DND-41 (cell line): ENCODE measurements around the gene NMNAT2.

ENCODE experiments used
- EZH2 ChIP-seq: IDR thresholded peaks from 3 replicates; pipeline ENCODE4 v1.6.1; 2012; ENCODE audit warnings: borderline replicate concordance, low read depth, mild to moderate bottlenecking, moderate library complexity, low read length, inconsistent platforms; ENCODE audit not compliant: severe bottlenecking
- TF ChIP-seq, protein P1 (sequence below): IDR thresholded peaks from 2 replicates; pipeline ENCODE4 v1.5.1; 2012; ENCODE audit warnings: borderline replicate concordance, low read length, moderate library complexity, mild to moderate bottlenecking; ENCODE audit not compliant: poor library complexity, severe bottlenecking; ENCODE audit errors: extremely low read depth

DNA sequence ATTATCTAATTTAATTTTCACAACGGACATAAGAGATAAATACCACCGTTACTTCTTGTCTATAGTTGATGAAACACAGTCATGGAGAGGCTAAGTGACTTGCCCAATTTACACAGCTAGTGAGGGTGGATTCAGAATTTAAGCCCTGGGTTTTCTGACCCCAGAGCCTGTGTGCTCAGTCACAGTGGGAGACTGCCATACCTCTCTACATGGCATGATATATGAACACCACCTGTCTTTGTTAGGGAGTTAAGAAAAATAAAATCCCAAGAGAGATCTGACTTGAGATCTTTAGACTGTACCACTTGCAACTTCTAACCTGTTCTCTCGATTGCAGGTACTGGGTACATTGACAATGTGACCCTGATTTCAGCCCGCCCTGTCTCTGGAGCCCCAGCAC is 191.8 kb downstream of the NMNAT2 start:
- TF ChIP-seq, protein P1, sequence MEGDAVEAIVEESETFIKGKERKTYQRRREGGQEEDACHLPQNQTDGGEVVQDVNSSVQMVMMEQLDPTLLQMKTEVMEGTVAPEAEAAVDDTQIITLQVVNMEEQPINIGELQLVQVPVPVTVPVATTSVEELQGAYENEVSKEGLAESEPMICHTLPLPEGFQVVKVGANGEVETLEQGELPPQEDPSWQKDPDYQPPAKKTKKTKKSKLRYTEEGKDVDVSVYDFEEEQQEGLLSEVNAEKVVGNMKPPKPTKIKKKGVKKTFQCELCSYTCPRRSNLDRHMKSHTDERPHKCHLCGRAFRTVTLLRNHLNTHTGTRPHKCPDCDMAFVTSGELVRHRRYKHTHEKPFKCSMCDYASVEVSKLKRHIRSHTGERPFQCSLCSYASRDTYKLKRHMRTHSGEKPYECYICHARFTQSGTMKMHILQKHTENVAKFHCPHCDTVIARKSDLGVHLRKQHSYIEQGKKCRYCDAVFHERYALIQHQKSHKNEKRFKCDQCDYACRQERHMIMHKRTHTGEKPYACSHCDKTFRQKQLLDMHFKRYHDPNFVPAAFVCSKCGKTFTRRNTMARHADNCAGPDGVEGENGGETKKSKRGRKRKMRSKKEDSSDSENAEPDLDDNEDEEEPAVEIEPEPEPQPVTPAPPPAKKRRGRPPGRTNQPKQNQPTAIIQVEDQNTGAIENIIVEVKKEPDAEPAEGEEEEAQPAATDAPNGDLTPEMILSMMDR, result no peak
- TF ChIP-seq EZH2, result no peak
